ENCODE data around the gene DIRAS1.

DNA sequence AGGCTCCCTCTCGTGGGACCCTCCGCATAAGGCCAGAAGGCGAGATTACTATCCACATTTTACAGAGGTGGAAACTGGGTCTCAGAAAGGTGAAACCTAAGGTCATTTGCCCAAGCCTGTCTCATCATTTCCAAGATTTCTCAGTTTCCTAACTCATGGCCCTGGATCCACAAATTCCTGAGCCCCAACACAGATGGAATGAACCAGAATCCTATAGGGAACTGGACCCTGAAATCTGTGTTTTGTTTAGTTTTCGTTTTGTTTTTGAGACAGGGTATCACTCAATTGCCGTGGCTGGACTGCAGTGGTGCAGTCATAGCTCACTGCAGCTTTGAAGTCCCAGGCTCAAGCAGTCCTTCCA is 18.1 kb downstream of the DIRAS1 start:
- TF ChIP-seq ZNF384 (IDR thresholded peaks at IDR 0.05) (no peak), TARDBP (IDR thresholded peaks at IDR 0.05) (no peak), SP1 (IDR thresholded peaks at IDR 0.05) (no peak)
